ENCODE measurements around the gene FAM229A. TPM values are rescaled to one million over a fixed set of nuclear protein-coding genes. Genes with fewer than 3 reads are reported as not detected.

The FAM229A gene
- total and polyA plus RNA-seq, 2 donors (not counting 1 experiment from before 2014, with no cell fraction given), result 0.77 to 0.99 TPM

- Histone ChIP-seq H4K20me1 (ENCODE audit: control insufficient read depth, extremely low read depth, insufficient read depth, low read length) (no peaks in the 10 kb centered on the region), H3K79me2 (ENCODE audit: control insufficient read depth, insufficient read depth, low read length) (peaks cover 5% of the 10 kb centered on the region), H3K27ac (ENCODE audit: insufficient read depth, low read length) (no peak overlapping the region), H3K27me3 (ENCODE audit: control insufficient read depth, insufficient read depth, low read length) (peaks cover 3% of the 10 kb centered on the region), H2AFZ (ENCODE audit: low read length) (no peak overlapping the region), H3K9me3 (ENCODE audit: control insufficient read depth, insufficient read depth, low read depth, low read length) (no peaks in the 10 kb centered on the region), H3K4me1 (ENCODE audit: control insufficient read depth, extremely low read depth, insufficient read depth, low read length) (peaks cover 5% of the 10 kb centered on the region), H3K36me3 (ENCODE audit: control insufficient read depth, insufficient read depth, low read length) (no peaks in the 10 kb centered on the region), H3K9ac (ENCODE audit: insufficient read depth, low read length) (no peak overlapping the region), H3K4me2 (ENCODE audit: extremely low read depth, insufficient read depth, low read length) (no peak overlapping the region), H3K4me3 (replicated peaks in 1 of 4; ENCODE audit: control extremely low read depth in 1 of 4, insufficient read depth in 1 of 4, low read depth in 3 of 4, low read length in 4 of 4) (no peak overlapping the region)
- DNase-seq (ENCODE audit: low read depth in 2 of 2), result no peak
- TF ChIP-seq CTCF (conservative IDR thresholded peaks at IDR 0.05 in 1 of 2, IDR thresholded peaks at IDR 0.05 in 1 of 2; ENCODE audit: low read depth in 1 of 2, low read length in 2 of 2) (no peak), EZH2 (IDR thresholded peaks at IDR 0.05; ENCODE audit: low read length, missing control alignments) (no peak)
Observed at GRCh38 chr1:32338637-32339145, 23.6 kb downstream of the FAM229A start.

- no peaks in the 10 kb centered on the region for H3K9me3 ChIP-seq (ENCODE audit: control insufficient read depth, insufficient read depth, low read depth, low read length)
- H4K20me1 ChIP-seq (ENCODE audit: control insufficient read depth, extremely low read depth, insufficient read depth, low read length), result no peaks in the 10 kb centered on the region
- peaks cover 5% of the 10 kb centered on the region for H3K79me2 ChIP-seq (ENCODE audit: control insufficient read depth, insufficient read depth, low read length)
- peaks cover 3% of the 10 kb centered on the region for H3K27me3 ChIP-seq (ENCODE audit: control insufficient read depth, insufficient read depth, low read length)
- H3K27ac ChIP-seq (ENCODE audit: insufficient read depth, low read length), result no peak overlapping the region
- H2AFZ ChIP-seq (ENCODE audit: low read length), result no peak overlapping the region
- H3K4me3 ChIP-seq (replicated peaks in 1 of 4; ENCODE audit: control extremely low read depth in 1 of 4, insufficient read depth in 1 of 4, low read depth in 3 of 4, low read length in 4 of 4), result no peak overlapping the region
- H3K36me3 ChIP-seq (ENCODE audit: control insufficient read depth, insufficient read depth, low read length), result no peaks in the 10 kb centered on the region
- TF ChIP-seq EZH2 (IDR thresholded peaks at IDR 0.05; ENCODE audit: low read length, missing control alignments) (no peak), CTCF (conservative IDR thresholded peaks at IDR 0.05 in 1 of 2, IDR thresholded peaks at IDR 0.05 in 1 of 2; ENCODE audit: low read depth in 1 of 2, low read length in 2 of 2) (no peak)
- DNase-seq (ENCODE audit: low read depth in 2 of 2), result peak in 1 of 2 donors; percentile 68
- H3K9ac ChIP-seq (ENCODE audit: insufficient read depth, low read length), result no peak overlapping the region
- no peak overlapping the region for H3K4me2 ChIP-seq (ENCODE audit: extremely low read depth, insufficient read depth, low read length)
- H3K4me1 ChIP-seq (ENCODE audit: control insufficient read depth, extremely low read depth, insufficient read depth, low read length), result peaks cover 5% of the 10 kb centered on the region
Observed at GRCh38 chr1:32337855-32338636, 24.2 kb downstream of the FAM229A start.

GRCh38 chr1:32336963-32337675 is 25.2 kb downstream of the FAM229A start:
- Histone ChIP-seq H3K36me3 (ENCODE audit: control insufficient read depth, insufficient read depth, low read length) (peaks cover 2% of the 10 kb centered on the region), H3K9ac (ENCODE audit: insufficient read depth, low read length) (no peak overlapping the region), H3K4me1 (ENCODE audit: control insufficient read depth, extremely low read depth, insufficient read depth, low read length) (peaks cover 5% of the 10 kb centered on the region), H2AFZ (ENCODE audit: low read length) (no peak overlapping the region), H3K27ac (ENCODE audit: insufficient read depth, low read length) (no peak overlapping the region), H3K4me3 (replicated peaks in 1 of 4; ENCODE audit: control extremely low read depth in 1 of 4, insufficient read depth in 1 of 4, low read depth in 3 of 4, low read length in 4 of 4) (no peak overlapping the region), H3K4me2 (ENCODE audit: extremely low read depth, insufficient read depth, low read length) (no peak overlapping the region), H3K27me3 (ENCODE audit: control insufficient read depth, insufficient read depth, low read length) (peaks cover 3% of the 10 kb centered on the region), H3K79me2 (ENCODE audit: control insufficient read depth, insufficient read depth, low read length) (peaks cover 5% of the 10 kb centered on the region), H3K9me3 (ENCODE audit: control insufficient read depth, insufficient read depth, low read depth, low read length) (no peaks in the 10 kb centered on the region), H4K20me1 (ENCODE audit: control insufficient read depth, extremely low read depth, insufficient read depth, low read length) (no peaks in the 10 kb centered on the region)
- TF ChIP-seq EZH2 (IDR thresholded peaks at IDR 0.05; ENCODE audit: low read length, missing control alignments) (no peak), CTCF (conservative IDR thresholded peaks at IDR 0.05 in 1 of 2, IDR thresholded peaks at IDR 0.05 in 1 of 2; ENCODE audit: low read depth in 1 of 2, low read length in 2 of 2) (no peak)
- DNase-seq (ENCODE audit: low read depth in 2 of 2), result peak in 1 of 2 donors; percentile 53
